ENCODE results near the gene KDM5B.

DNA sequence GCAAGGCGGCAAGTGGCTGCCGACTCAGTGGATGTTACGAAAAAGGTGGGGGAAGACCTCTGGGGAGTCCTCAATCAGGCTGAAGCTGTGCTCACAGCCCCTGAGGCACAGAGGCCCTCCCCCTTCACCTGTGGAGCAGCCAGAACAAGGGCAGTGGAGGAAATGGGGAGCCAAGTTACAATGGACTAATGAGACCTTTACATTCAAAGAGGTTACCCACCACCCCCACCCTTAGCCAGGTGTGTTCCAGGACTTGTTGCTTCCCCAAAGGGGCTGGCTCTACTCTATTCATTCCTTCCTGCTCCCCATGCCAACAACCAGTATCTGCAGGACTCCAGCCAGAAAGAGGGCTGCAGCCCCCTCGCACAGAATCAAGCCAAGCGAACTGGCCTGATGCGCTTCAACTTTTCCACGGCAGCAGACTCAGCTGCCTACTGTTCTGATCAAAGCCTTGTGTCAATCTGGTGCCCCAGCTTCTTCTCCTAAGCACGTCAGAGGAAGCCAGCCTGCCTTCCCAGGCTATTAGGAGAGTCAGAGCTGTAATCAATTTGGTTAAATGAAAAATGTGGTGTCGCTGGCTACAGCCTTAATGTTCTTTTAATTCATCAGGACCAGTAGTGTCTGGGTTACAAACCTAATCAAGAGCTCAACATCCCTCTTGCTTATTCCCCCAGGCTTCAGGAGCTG lies 96.1 kb downstream of the KDM5B start:
- TF ChIP-seq, protein P1, sequence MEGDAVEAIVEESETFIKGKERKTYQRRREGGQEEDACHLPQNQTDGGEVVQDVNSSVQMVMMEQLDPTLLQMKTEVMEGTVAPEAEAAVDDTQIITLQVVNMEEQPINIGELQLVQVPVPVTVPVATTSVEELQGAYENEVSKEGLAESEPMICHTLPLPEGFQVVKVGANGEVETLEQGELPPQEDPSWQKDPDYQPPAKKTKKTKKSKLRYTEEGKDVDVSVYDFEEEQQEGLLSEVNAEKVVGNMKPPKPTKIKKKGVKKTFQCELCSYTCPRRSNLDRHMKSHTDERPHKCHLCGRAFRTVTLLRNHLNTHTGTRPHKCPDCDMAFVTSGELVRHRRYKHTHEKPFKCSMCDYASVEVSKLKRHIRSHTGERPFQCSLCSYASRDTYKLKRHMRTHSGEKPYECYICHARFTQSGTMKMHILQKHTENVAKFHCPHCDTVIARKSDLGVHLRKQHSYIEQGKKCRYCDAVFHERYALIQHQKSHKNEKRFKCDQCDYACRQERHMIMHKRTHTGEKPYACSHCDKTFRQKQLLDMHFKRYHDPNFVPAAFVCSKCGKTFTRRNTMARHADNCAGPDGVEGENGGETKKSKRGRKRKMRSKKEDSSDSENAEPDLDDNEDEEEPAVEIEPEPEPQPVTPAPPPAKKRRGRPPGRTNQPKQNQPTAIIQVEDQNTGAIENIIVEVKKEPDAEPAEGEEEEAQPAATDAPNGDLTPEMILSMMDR (conservative IDR thresholded peaks at IDR 0.05; ENCODE audit: low read length): no peak
- no peak for TF ChIP-seq EZH2phosphoT487 (IDR thresholded peaks at IDR 0.05; ENCODE audit: borderline replicate concordance, low read depth, low read length)
